Measurements from ENCODE around the gene ADAM21.
"Not testable (repeated sequence)": the region's sequence is repeated elsewhere in the genome, so short reads cannot be mapped to it uniquely, and the experiment has no call there.

ADAM21 gene

DNA sequence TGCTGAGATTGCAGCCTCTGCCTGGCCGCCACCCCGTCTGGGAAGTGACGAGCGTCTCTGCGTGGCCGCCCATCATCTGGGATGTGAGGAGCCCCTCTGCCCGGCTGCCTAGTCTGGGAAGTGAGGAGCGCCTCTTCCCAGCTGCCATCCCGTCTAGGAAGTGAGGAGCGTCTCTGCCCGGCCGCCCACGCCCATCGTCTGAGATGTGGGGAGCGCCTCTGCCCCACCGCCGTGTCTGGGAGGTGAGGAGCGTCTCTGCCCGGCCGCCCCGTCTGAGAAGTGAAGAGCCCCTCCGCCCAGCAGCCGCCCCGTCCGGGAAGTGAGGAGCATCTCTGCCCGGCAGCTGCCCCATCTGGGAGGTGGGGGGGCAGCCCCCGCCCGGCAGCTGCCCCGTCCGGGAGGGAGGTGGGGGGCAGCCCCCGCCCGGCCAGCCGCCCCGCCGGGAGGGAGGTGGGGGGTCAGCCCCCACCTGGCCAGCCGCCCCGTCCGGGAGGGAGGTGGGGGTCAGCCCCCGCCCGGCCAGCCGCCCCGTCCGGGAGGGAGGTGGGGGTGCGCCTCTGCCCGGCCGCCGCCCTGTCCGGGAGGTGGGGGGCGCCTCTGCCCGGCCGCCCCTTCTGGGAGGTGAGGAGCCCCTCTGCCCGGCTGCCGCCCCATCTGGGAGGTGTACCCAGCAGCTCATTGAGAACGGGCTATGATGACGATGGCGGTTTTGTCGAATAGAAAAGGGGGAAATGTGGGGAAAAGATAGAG, 25.6 kb downstream of the ADAM21 start:
- not testable (repeated sequence) for DNase-seq

DNA sequence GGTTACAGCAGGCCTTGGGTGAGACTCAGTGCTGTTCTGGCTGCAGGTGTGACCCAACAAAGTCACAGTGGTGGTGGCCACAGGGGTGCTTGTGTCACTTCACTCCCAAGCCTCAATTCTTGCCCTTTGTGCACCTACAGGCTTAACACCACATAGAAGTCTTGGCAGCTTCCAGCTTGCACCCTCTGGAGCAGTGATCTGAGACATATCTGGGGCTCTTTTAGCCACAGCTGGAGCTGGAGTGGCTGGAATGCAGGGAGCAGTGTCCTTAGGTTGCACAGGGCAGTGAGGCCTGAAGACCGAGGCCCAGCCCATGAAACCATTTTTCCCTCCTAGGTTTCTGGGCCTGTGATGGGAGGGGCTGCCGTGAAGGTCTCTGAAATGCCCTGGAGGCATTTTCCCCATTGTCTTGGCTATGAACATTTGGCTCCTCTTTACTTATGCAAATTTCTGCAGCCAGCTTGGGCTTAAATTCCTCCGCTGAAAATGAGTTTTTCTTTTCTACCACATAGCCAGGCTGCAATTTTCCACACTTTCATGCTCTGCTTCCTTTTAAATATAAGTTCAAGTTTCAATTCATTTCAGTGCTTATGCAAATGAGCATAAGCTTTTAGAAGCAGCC, 37.7 kb downstream of the ADAM21 start:
- DNase-seq = no peak

DNA sequence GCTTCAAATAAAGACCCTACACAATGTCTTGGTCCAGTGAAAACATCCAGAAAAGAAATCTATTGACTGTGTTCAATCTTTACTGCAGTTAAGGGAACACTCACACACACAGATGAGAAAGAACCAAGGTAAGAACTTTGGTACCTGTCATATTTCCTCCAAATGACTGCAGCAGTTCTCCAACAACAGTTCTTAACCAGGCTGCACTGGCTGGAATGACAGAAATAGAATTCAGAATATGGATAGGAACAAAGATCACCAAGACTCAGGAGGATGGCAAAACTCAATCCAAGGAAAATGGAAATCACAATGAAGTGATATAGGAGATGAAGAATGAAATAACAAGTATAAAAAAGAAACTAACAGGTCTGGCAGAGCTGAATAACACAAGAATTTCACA, 46.2 kb downstream of the ADAM21 start:
- no peak for DNase-seq
